BE2C (cell line): ENCODE data around the gene NNT.
"Not testable (repeated sequence)": the region's sequence is repeated elsewhere in the genome, so short reads cannot be mapped to it uniquely, and the experiment has no call there.

Source experiments
- DNase-seq: peaks from one replicate; pipeline ENCODE4 v3.0.0-alpha.2; 2020
- H3K27me3 ChIP-seq: fragments of 250-450 bp; sonication (Bioruptor Pico); 2 replicates; pipeline ENCODE4 v1.5.1; 2020; ENCODE audit warnings: mild to moderate bottlenecking
- H3K36me3 ChIP-seq: fragments of 250-450 bp; sonication (Bioruptor Pico); 2 replicates; pipeline ENCODE4 v1.5.1; 2020; ENCODE audit warnings: mild to moderate bottlenecking
- H3K4me1 ChIP-seq: fragments of 250-450 bp; sonication (Bioruptor Pico); 2 replicates; pipeline ENCODE4 v1.5.1; 2020
- H3K4me3 ChIP-seq: 2 replicates; pipeline ENCODE4 v1.5.1; 2011; ENCODE audit warnings: low read depth, low read length
- H3K9me3 ChIP-seq: fragments of 250-450 bp; sonication (Bioruptor Pico); 2 replicates; pipeline ENCODE4 v1.5.1; 2020
- TF ChIP-seq, protein P1 (sequence below): IDR thresholded peaks from 2 replicates; pipeline ENCODE4 v1.5.1; 2012; ENCODE audit warnings: mild to moderate bottlenecking, low read depth, low read length

Gene NNT

DNA sequence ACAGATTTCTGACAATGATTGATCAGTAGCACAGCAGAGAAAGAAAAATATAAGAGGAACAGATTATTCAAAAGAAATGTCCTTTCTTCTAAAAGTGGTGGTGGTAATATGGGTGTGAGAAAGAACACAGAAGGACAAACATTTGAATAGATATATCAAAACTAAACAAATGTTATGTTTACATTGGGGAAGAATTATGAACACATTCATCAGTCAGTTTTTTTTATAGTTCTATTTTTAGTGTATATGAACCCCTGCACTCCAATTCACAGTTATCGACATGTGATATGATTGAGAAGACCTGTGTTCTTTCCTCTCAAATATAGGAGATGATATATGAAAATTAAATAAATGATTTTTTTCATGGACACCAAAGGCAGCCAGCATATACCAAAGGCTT is 128.6 kb downstream of the NNT start:
- Histone ChIP-seq H3K4me1 (no peaks in the 10 kb centered on the region), H3K4me3 (no peak overlapping the region), H3K27me3 (no peaks in the 10 kb centered on the region), H3K36me3 (no peaks in the 10 kb centered on the region), H3K9me3 (no peaks in the 10 kb centered on the region)
- TF ChIP-seq, protein P1, sequence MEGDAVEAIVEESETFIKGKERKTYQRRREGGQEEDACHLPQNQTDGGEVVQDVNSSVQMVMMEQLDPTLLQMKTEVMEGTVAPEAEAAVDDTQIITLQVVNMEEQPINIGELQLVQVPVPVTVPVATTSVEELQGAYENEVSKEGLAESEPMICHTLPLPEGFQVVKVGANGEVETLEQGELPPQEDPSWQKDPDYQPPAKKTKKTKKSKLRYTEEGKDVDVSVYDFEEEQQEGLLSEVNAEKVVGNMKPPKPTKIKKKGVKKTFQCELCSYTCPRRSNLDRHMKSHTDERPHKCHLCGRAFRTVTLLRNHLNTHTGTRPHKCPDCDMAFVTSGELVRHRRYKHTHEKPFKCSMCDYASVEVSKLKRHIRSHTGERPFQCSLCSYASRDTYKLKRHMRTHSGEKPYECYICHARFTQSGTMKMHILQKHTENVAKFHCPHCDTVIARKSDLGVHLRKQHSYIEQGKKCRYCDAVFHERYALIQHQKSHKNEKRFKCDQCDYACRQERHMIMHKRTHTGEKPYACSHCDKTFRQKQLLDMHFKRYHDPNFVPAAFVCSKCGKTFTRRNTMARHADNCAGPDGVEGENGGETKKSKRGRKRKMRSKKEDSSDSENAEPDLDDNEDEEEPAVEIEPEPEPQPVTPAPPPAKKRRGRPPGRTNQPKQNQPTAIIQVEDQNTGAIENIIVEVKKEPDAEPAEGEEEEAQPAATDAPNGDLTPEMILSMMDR, result no peak
- DNase-seq, result no peak

DNA sequence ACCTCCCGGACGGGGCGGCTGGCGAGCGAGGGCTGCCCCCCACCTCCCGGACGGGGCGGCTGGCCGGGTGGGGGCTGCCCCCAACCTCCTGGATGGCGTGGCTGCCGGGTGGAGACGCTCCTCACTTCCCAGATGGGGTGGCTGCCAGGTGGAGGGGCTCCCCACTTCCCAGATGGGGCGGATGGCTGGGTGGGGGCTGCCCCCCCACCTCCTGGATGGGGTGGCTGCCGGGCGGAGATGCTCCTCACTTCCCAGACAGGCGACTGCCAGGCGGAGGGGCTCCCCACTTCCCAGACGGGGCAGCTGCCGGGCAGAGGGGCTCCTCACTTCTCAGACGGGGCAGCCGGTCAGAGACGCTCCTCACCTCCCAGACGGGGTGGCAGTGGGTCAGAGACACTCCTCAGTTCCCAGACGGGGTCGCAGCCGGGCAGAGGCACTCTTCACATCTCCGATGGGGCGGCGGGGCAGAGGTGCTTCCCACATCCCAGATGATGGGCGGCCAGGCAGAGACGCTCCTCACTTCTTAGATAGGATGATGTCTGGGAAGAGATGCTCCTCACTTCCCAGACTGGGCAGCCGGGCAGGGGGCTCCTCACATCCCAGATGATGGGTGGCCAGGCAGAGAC is 143.1 kb downstream of the NNT start:
- not testable (repeated sequence) for DNase-seq, H3K27me3 ChIP-seq, H3K4me1 ChIP-seq, H3K36me3 ChIP-seq, H3K9me3 ChIP-seq, H3K4me3 ChIP-seq

DNA sequence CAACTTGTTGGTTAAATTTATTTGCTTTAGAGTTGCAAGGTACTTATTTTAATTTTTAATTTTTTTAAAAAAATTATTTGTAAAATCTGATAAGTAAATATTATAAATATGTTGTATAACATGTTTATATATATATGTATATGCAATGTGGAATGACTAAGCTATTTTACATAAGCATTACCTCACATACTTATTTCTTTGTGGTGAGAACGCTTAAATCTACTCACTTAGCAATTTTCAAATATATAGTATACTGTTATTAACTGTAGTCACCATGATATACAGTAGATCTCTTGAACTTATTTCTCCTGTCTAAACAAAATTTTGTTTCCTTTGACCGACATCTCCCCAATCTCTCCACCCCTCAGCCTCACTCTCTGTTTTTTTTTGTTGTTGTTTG is 147.8 kb downstream of the NNT start:
- no peak for DNase-seq
- no peaks in the 10 kb centered on the region for H3K27me3 ChIP-seq
- H3K36me3 ChIP-seq, result no peaks in the 10 kb centered on the region
- TF ChIP-seq, protein P1, result no peak
- H3K4me1 ChIP-seq, result no peaks in the 10 kb centered on the region
- no peaks in the 10 kb centered on the region for H3K9me3 ChIP-seq
- H3K4me3 ChIP-seq, result no peak overlapping the region

DNA sequence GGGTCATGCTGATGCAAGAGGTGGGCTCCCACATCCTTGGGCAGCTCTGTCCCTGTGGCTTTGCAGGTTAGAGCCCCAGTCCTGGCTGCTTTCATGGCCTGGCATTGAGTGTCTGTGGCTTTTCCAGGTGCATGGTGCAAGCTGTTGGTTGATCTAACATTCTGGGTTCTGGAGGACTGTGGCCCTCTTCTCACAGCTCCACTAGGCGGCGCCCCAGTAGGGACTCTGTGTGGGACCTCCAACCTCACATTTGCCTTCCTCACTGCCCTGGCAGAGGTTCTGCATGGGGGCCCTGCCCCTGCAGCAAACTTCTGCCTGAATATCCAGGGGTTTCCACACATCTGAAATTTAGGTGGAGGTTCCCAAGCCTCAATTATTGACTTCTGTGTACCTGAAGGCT is 150.1 kb downstream of the NNT start:
- no peaks in the 10 kb centered on the region for H3K9me3 ChIP-seq
- no peaks in the 10 kb centered on the region for H3K27me3 ChIP-seq
- H3K4me3 ChIP-seq, result no peak overlapping the region
- DNase-seq, result no peak
- H3K4me1 ChIP-seq, result no peaks in the 10 kb centered on the region
- TF ChIP-seq, protein P1, result peak; percentile 30
- H3K36me3 ChIP-seq, result no peaks in the 10 kb centered on the region
